Endodermal cell (in vitro differentiated cells): ENCODE data around the gene FSTL1. TPM values are rescaled to one million over a fixed set of nuclear protein-coding genes. Genes with fewer than 3 reads are reported as not detected.

Source experiments
- DNase-seq: peaks from one replicate; pipeline ENCODE4 v3.0.0-alpha.2; 2017
- H3K27ac ChIP-seq: 2 replicates; pipeline ENCODE4 v1.5.1; 2013; ENCODE audit warnings: mild to moderate bottlenecking, low read depth, low read length, moderate library complexity
- H3K27me3 ChIP-seq: 2 replicates; pipeline ENCODE4 v1.6.1; 2013; ENCODE audit warnings: mild to moderate bottlenecking, low read length, moderate library complexity; ENCODE audit not compliant: insufficient read depth, control insufficient read depth, poor library complexity, severe bottlenecking
- H3K36me3 ChIP-seq: 2 replicates; pipeline ENCODE4 v1.7.0; 2013; ENCODE audit warnings: mild to moderate bottlenecking, low read length, moderate library complexity; ENCODE audit not compliant: control insufficient read depth, insufficient read depth
- H3K4me1 ChIP-seq: one replicate; pipeline ENCODE4 v1.7.0; 2013; ENCODE audit warnings: low read length; ENCODE audit not compliant: control insufficient read depth, insufficient read depth
- H3K4me3 ChIP-seq: 2 replicates; pipeline ENCODE4 v1.5.1; 2013; ENCODE audit warnings: mild to moderate bottlenecking, low read length, moderate library complexity
- H3K9ac ChIP-seq: 2 replicates; pipeline ENCODE4 v1.6.1; 2013; ENCODE audit warnings: mild to moderate bottlenecking, low read length, moderate library complexity; ENCODE audit not compliant: poor library complexity, severe bottlenecking; ENCODE audit errors: extremely low read depth
- H3K9me3 ChIP-seq: 2 replicates; pipeline ENCODE4 v1.6.1; 2013; ENCODE audit warnings: mild to moderate bottlenecking, low read length, moderate library complexity; ENCODE audit not compliant: control insufficient read depth
- H3K27ac Mint-ChIP-seq: 2 replicates; pipeline ENCODE4 v1.8.0; 2020; ENCODE audit warnings: mixed read lengths
- H3K27me3 Mint-ChIP-seq: 2 replicates; pipeline ENCODE4 v1.8.0; 2021; ENCODE audit warnings: mild to moderate bottlenecking, mixed read lengths; ENCODE audit not compliant: insufficient read depth
- H3K36me3 Mint-ChIP-seq: 2 replicates; pipeline ENCODE4 v1.8.0; 2020; ENCODE audit warnings: low read depth, mixed read lengths
- H3K4me1 Mint-ChIP-seq: 2 replicates; pipeline ENCODE4 v1.8.0; 2020; ENCODE audit warnings: mixed read lengths
- H3K4me3 Mint-ChIP-seq: 2 replicates; pipeline ENCODE4 v1.8.0; 2020; ENCODE audit warnings: mild to moderate bottlenecking, moderate library complexity, mixed read lengths
- H3K9me3 Mint-ChIP-seq: 2 replicates; pipeline ENCODE4 v1.8.0; 2020; ENCODE audit warnings: mild to moderate bottlenecking, mixed read lengths
- CTCF ChIP-seq: fragments of 200-600 bp; sonication (generic); conservative IDR thresholded peaks from 2 replicates; pipeline ENCODE4 v1.5.0; 2021; ENCODE audit warnings: antibody characterized with exemption, mild to moderate bottlenecking
- WGBS, 2 experiments: methylation state at CpG; one replicate each; pipeline versions ENCODE4 v1.1.5 to v1.1.7; 2013; ENCODE audit warnings: missing lambda C conversion rate in 2 of 2, mixed read lengths in 1 of 2; ENCODE audit not compliant: insufficient coverage in 1 of 2, insufficient read length in 1 of 2; 5-methylcytosine and 5-hydroxymethylcytosine counted together
- total RNA-seq, 2 donors: library from RNA; stranded (reverse); fragmentation: NEBNext Ultra II Directional in 1 of 2; extraction: Animal tissue kit (Norgen Biotek cat#: 25700) in 1 of 2; gene quantifications; 2 replicates in 1 of 2; 3 replicates in 1 of 2; pipeline ENCODE4 v1.2.1, GENCODE V29; 2021

Gene FSTL1
- total RNA-seq, 2 donors from 2014 or later, result 309 to 379 TPM

- H3K36me3 ChIP-seq, result peaks cover 94% of the 10 kb centered on the region
- peaks cover 84% of the 10 kb centered on the region for H3K36me3 Mint-ChIP-seq
These were observed 43.1 kb downstream of the FSTL1 start for GRCh38 chr3:120407508-120408287.

GRCh38 chr3:120404876-120405275 lies 45.9 kb downstream of the FSTL1 start:
- peaks cover 87% of the 10 kb centered on the region for H3K36me3 Mint-ChIP-seq
- no peaks in the 10 kb centered on the region for H3K4me1 ChIP-seq
- no peak overlapping the region for H3K4me3 Mint-ChIP-seq
- H3K27ac Mint-ChIP-seq, result no peak overlapping the region
- TF ChIP-seq CTCF, result no peak
- no peaks in the 10 kb centered on the region for H3K27me3 Mint-ChIP-seq
- no peak overlapping the region for H3K9ac ChIP-seq
- no peak overlapping the region for H3K27ac ChIP-seq
- H3K4me1 Mint-ChIP-seq, result no peaks in the 10 kb centered on the region
- H3K27me3 ChIP-seq, result no peaks in the 10 kb centered on the region
- H3K9me3 Mint-ChIP-seq, result no peaks in the 10 kb centered on the region
- no peaks in the 10 kb centered on the region for H3K9me3 ChIP-seq
- no peak overlapping the region for H3K4me3 ChIP-seq
- WGBS, 2 experiments, result 91 to 94% methylated on average over 2 to 3 of the region's 3 CpGs
- DNase-seq, result no peak
- H3K36me3 ChIP-seq, result peaks cover 89% of the 10 kb centered on the region

More at GRCh38 chr3:120407508-120408287, 43.1 kb downstream of the FSTL1 start:
- no peak overlapping the region for H3K27ac ChIP-seq
- DNase-seq, result no peak
- Mint-ChIP-seq H3K9me3 (no peaks in the 10 kb centered on the region), H3K27ac (no peak overlapping the region), H3K4me3 (no peak overlapping the region), H3K27me3 (no peaks in the 10 kb centered on the region), H3K4me1 (no peaks in the 10 kb centered on the region)
- TF ChIP-seq CTCF, result no peak
- H3K9me3 ChIP-seq, result no peaks in the 10 kb centered on the region
- 83 to 86% methylated on average over 1 to 2 of the region's 2 CpGs for WGBS, 2 experiments
- no peak overlapping the region for H3K4me3 ChIP-seq
- H3K9ac ChIP-seq, result no peak overlapping the region
- H3K4me1 ChIP-seq, result no peaks in the 10 kb centered on the region
- H3K27me3 ChIP-seq, result no peaks in the 10 kb centered on the region

GRCh38 chr3:120402257-120402656 lies 48.5 kb downstream of the FSTL1 start:
- no peak for DNase-seq
- H3K4me1 Mint-ChIP-seq, result no peaks in the 10 kb centered on the region

More at GRCh38 chr3:120402257-120402656, 48.5 kb downstream of the FSTL1 start:
- H3K4me3 Mint-ChIP-seq, result no peak overlapping the region
- Histone ChIP-seq H3K9me3 (no peaks in the 10 kb centered on the region), H3K4me1 (no peaks in the 10 kb centered on the region), H3K27ac (no peak overlapping the region), H3K27me3 (no peaks in the 10 kb centered on the region), H3K36me3 (peaks cover 93% of the 10 kb centered on the region), H3K9ac (no peak overlapping the region), H3K4me3 (no peak overlapping the region)
- no peak for TF ChIP-seq CTCF
- peaks cover 88% of the 10 kb centered on the region for H3K36me3 Mint-ChIP-seq
- H3K27me3 Mint-ChIP-seq, result no peaks in the 10 kb centered on the region
- no peaks in the 10 kb centered on the region for H3K9me3 Mint-ChIP-seq
- no peak overlapping the region for H3K27ac Mint-ChIP-seq
